Tibial nerve (tissue), 4 donors: ENCODE results near the gene UGT1A8. TPM values are rescaled to one million over a fixed set of nuclear protein-coding genes. Genes with fewer than 3 reads are reported as not detected.

Experiments
- DNase-seq, 2 donors: peaks; one replicate each; pipeline ENCODE4 v3.0.0-alpha.2; 2019; ENCODE audit warnings: low spot score in 2 of 2
- H3K27ac ChIP-seq, 4 donors: fragments of 200-600 bp; sonication (generic) in 3 of 4; one replicate each; pipeline ENCODE4 v1.5.1; 2017 to 2019; ENCODE audit warnings: mild to moderate bottlenecking in 1 of 4
- H3K27me3 ChIP-seq, 2 donors: fragments of 200-600 bp; sonication (generic) in 1 of 2; one replicate each; pipeline versions ENCODE4 v1.5.1 to v1.6.0; 2017 to 2019
- H3K36me3 ChIP-seq, 3 donors: fragments of 200-600 bp; sonication (generic); one replicate each; pipeline ENCODE4 v1.5.1; 2018 to 2019
- H3K4me1 ChIP-seq, 4 donors: fragments of 200-600 bp; sonication (generic) in 3 of 4; one replicate each; pipeline ENCODE4 v1.5.1; 2017 to 2019
- H3K4me3 ChIP-seq, 4 donors: fragments of 200-600 bp; sonication (generic) in 3 of 4; one replicate each; pipeline ENCODE4 v1.5.1; 2017 to 2019; ENCODE audit warnings: mild to moderate bottlenecking in 1 of 4, moderate library complexity in 1 of 4
- H3K9me3 ChIP-seq, 4 donors: fragments of 200-600 bp; sonication (generic) in 3 of 4; one replicate each; pipeline ENCODE4 v1.5.1; 2017 to 2019
- CTCF ChIP-seq, 5 experiments: fragments of 200-600 bp in 3 of 5; fragments of 450-650 bp in 2 of 5; sonication (generic) in 3 of 5; IDR thresholded peaks; one replicate each; pipeline ENCODE4 v1.5.1; 2016 to 2019; ENCODE audit warnings: antibody characterized with exemption in 5 of 5, mild to moderate bottlenecking in 3 of 5, moderate library complexity in 2 of 5
- EP300 ChIP-seq, 2 donors: sonication (generic); formaldehyde crosslinking; IDR thresholded peaks; one replicate each; pipeline ENCODE4 v1.6.1; 2017; ENCODE audit warnings: antibody characterized with exemption in 2 of 2, mild to moderate bottlenecking in 1 of 2
- POLR2A ChIP-seq, 2 donors: fragments of 450-650 bp; IDR thresholded peaks; one replicate each; pipeline ENCODE4 v1.6.1; 2017; ENCODE audit warnings: antibody characterized with exemption in 2 of 2, mild to moderate bottlenecking in 2 of 2, moderate library complexity in 2 of 2
- WGBS, 2 donors: methylation state at CpG; one replicate each; pipeline ENCODE4 v1.1.5; 2018; 5-methylcytosine and 5-hydroxymethylcytosine counted together
- total RNA-seq, 4 donors: library from RNA; depleted of rRNA; stranded (reverse); fragments of >200 nt; gene quantifications; one replicate each; pipeline ENCODE4 v1.1.0, GENCODE V29; 2016

Gene UGT1A8
- total RNA-seq, 4 donors from 2014 or later: not detected

- WGBS, 2 donors: 75 to 84% methylated on average over 3 of the region's 3 CpGs
These were observed 203.8 kb downstream of the UGT1A8 start for GRCh38 chr2:233821196-233821595.

GRCh38 chr2:233821709-233822100, 204.3 kb downstream of the UGT1A8 start:
- 86 to 95% methylated on average over 6 to 7 of the region's 8 CpGs for WGBS, 2 donors
- Histone ChIP-seq H3K36me3 (no peaks in the 10 kb centered on the region), H3K27ac (no peak overlapping the region), H3K9me3 (no peaks in the 10 kb centered on the region), H3K27me3 (no peaks in the 10 kb centered on the region), H3K4me1 (no peaks in the 10 kb centered on the region), H3K4me3 (no peak overlapping the region)
- no peak for DNase-seq
- TF ChIP-seq POLR2A (IDR thresholded peaks at IDR 0.05) (no peak), EP300 (IDR thresholded peaks at IDR 0.05) (no peak), CTCF (IDR thresholded peaks at IDR 0.05) (no peak)

More at GRCh38 chr2:233821196-233821595, 203.8 kb downstream of the UGT1A8 start:
- Histone ChIP-seq H3K4me3 (no peak overlapping the region), H3K27me3 (no peaks in the 10 kb centered on the region), H3K9me3 (no peaks in the 10 kb centered on the region), H3K4me1 (no peaks in the 10 kb centered on the region), H3K27ac (no peak overlapping the region), H3K36me3 (no peaks in the 10 kb centered on the region)
- no peak for TF ChIP-seq POLR2A (IDR thresholded peaks at IDR 0.05)
- no peak for DNase-seq

GRCh38 chr2:233822101-233822771, 204.8 kb downstream of the UGT1A8 start:
- Histone ChIP-seq H3K36me3 (no peaks in the 10 kb centered on the region), H3K4me3 (no peak overlapping the region), H3K4me1 (no peaks in the 10 kb centered on the region), H3K27me3 (no peaks in the 10 kb centered on the region), H3K9me3 (no peaks in the 10 kb centered on the region), H3K27ac (no peak overlapping the region)
- DNase-seq: no peak
- TF ChIP-seq EP300 (IDR thresholded peaks at IDR 0.05) (no peak), POLR2A (IDR thresholded peaks at IDR 0.05) (no peak), CTCF (IDR thresholded peaks at IDR 0.05) (no peak)
- WGBS, 2 donors: 84 to 91% methylated on average over 8 to 15 of the region's 21 CpGs

Other genes starting within 250 kb of the UGT1A8 start
- gene USP40, start 50.9 kb upstream of the UGT1A8 start, total RNA-seq: 10 to 100 TPM; 41.7 to 68.0 (median 54.2) TPM
- not detected for gene UGT1A10, start 18.8 kb downstream of the UGT1A8 start, total RNA-seq
- gene UGT1A9, start 54.3 kb downstream of the UGT1A8 start, total RNA-seq: not detected
- gene UGT1A7, start 64.3 kb downstream of the UGT1A8 start, total RNA-seq: not detected
- under 1 TPM in 1 of 4 donors, not detected in 3; 0.39 TPM for gene UGT1A6, start 75.3 kb downstream of the UGT1A8 start, total RNA-seq
- gene UGT1A5, start 95.3 kb downstream of the UGT1A8 start, total RNA-seq: not detected
- gene UGT1A4, start 101.1 kb downstream of the UGT1A8 start, total RNA-seq: not detected
- gene UGT1A3, start 111.4 kb downstream of the UGT1A8 start, total RNA-seq: not detected
- gene UGT1A1, start 142.6 kb downstream of the UGT1A8 start, total RNA-seq: not detected
- gene MROH2A, start 160.7 kb downstream of the UGT1A8 start, total RNA-seq: not detected
- under 1 TPM in 2 of 4 donors, not detected in 2; 0.22 to 0.60 TPM for gene HJURP, start 236.9 kb downstream of the UGT1A8 start, total RNA-seq